Frontal cortex (tissue), 4 donors: ENCODE data around the gene ALKBH5. TPM values are rescaled to one million over a fixed set of nuclear protein-coding genes. Genes with fewer than 3 reads are reported as not detected.
A peak's percentile ranks its signal among the peaks of the same experiment; 100 is the strongest.

Experiments
- DNase-seq, 2 donors: peaks; one replicate each; pipeline ENCODE4 v3.0.0; 2012; ENCODE audit warnings: low spot score in 2 of 2
- FAIRE-seq: peaks from 2 replicates; lab custom pipeline; 2012; peaks lifted over from hg19 to GRCh38; lab: Jason Lieb, UNC
- total RNA-seq: library from RNA; depleted of rRNA; stranded (reverse); fragments of >200 nt; gene quantifications from one replicate; pipeline ENCODE4 v1.2.3, GENCODE V29; 2014
- donor health status: control.
- donor health status: control.
- donor health status: control.

ALKBH5 gene
- total RNA-seq, 1 donor from 2014 or later, result 82.7 TPM

GRCh38 chr17:18235743-18236256 lies 52.2 kb downstream of the ALKBH5 start:
- no peak for FAIRE-seq

DNA sequence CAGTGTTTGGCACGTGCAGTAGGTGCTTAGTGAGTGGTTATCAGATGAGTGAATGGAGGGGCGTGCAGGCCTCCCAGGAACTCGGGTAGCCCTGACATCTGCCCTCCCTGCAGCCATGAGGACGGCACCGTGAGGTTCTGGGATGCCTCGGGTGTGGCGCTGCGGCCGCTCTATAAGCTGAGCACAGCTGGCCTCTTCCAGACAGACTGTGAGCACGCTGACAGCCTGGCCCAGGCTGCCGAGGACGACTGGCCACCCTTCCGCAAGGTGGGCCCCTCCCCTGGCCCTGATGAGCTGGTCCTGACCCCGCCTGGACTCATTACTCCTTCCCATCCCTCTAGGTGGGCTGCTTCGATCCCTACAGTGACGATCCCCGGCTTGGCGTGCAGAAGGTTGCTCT lies 52.9 kb downstream of the ALKBH5 start:
- DNase-seq (no peak), FAIRE-seq (no peak)

More at GRCh38 chr17:18235743-18236256, 52.2 kb downstream of the ALKBH5 start:
- no peak for DNase-seq

DNA sequence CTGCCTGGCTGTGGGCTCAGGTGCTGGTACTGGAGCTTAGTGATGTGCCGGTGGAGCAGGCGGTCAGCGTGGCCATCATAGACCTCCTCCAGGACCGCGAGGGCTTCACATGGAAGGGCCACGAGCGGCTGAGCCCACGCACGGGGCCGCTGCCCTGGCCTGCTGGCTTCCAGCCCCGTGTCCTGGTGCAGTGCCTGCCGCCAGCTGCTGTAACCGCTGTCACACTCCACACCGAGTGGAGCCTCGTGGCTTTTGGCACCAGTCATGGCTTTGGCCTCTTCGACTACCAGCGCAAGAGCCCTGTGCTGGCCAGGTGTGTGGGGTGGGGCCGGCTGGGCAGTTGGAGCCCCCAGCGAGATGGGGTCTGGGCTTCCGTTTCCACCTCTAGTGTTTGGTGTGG lies 53.8 kb downstream of the ALKBH5 start:
- no peak for FAIRE-seq
- no peak for DNase-seq

DNA sequence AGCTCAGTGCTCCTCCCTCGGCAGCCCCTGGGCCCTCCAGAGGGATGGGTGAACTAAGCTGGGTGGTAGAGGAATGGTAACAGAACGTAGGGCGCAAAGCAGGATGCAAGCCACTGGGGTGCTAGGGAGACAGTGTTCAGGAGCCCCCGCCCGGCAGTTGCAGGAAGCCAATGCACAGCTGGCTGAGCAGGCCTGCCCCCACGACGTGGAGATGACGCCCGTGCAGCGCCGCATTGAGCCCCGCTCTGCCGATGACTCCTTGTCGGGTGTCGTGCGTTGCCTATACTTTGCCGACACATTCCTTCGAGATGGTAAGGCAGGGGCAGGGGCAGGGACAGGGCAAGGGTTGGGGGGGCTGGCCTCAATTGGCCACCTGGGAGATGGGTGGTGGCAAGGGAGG lies 54.7 kb downstream of the ALKBH5 start:
- no peak for DNase-seq
- FAIRE-seq, result no peak

DNA sequence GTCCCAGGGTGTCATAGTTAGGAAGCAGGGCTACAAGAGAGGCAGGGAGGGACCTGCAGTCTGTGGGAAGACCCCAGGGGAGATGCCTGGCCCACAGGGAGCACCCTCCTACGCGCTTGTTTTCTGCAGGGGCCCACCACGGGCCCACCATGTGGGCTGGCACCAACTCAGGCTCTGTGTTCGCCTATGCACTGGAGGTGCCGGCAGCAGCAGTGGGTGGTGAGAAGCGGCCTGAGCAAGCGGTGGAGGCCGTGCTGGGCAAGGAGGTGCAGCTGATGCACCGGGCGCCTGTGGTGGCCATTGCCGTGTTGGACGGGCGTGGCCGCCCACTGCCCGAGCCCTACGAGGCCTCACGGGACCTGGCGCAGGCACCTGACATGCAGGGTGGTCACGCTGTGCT lies 56.8 kb downstream of the ALKBH5 start:
- DNase-seq (no peak), FAIRE-seq (no peak)

GRCh38 chr17:18241229-18241871 lies 57.7 kb downstream of the ALKBH5 start:
- DNase-seq, result no peak
- no peak for FAIRE-seq

DNA sequence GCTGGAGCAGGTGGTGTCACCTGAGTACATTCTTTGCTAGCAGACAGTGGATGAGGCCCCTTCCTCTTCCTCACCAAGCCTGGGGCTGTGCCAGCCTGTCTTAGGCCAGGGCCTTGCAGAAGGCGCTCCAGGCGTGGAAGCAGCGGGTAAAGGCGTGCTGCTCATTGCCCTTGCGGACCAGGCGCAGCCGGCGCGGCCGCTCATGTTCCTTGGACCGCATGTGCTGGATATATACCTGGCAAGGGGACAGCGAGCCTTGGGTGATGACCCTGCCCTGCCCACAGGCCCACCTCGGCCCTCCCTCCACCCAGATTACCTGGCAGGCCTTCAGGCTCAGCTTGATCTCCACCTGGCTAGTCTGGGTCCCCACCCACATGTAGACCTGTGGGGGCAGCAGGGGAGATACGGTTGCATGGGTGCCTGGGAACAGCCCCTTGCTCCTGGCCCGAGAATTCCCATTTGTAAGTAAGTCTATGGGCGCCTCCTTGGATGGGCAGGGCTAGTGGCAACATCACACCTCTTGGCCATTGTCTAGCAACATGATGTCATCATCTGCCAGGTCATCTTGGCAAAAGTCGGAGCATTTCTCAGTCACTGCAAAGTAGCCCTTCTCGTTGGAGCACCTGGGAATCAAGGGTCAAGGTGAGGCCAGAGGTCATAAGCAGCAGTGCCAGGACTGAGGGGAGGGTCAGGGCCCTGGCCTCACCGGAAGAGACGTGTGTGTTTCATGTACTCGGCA lies 61.6 kb downstream of the ALKBH5 start:
- no peak for FAIRE-seq
- DNase-seq, result no peak

DNA sequence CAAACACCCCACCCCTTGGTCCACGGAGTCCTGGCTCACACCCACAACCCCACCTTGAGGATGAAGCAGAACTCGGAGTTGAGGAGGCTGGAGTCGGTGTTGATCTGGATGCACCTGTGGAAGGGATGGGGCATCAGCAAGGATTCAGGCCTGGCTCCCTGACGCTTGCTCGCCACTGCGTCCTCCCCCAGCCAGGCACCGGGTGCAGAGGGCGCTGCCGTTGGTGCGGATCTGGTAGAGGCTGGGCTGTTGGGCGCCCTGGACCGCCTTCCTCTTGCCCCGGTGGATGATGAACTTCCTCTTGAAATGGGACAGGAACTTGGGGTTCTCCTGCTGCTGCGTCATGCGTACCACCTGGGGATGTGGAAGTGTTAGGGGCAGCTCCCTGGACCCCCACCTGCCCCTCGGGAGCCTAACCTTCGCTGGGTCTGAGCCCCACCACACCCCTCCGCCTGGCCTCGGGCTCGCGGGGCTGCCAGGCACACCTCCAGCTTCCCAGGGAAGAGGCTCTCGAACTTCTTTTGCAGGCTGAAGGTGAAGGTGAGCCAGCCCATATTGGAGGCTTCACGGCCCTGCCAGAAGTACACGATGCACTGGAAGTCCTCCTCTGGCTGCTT lies 62.6 kb downstream of the ALKBH5 start:
- no peak for DNase-seq
- no peak for FAIRE-seq

GRCh38 chr17:18246880-18247612 lies 63.4 kb downstream of the ALKBH5 start:
- DNase-seq (peak; percentile 52 to 63), FAIRE-seq (no peak)

GRCh38 chr17:18247613-18248001 lies 64.0 kb downstream of the ALKBH5 start:
- peak; percentile 55 to 76 for DNase-seq
- no peak for FAIRE-seq

DNA sequence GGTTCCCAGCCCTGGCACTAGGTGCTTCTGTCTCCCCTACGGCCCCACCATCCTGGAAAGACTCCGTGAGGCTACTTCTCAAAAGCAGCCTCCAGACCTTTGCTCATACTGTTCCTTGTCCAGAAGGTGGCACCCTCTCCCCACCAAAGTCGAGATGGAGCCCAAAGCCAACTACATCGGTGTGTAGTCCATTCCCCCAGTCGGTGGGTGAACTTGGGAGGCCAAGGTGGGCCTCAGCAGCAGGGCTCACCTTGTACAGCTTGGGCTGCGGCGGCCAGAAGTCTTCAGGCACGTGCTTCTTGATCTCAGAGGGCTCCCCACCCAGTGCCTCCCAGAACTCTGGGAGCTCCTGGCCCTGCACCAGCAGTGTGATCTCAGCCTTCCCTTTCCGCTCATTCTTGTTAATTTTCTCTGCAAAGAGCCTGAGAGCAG lies 64.7 kb downstream of the ALKBH5 start:
- FAIRE-seq (no peak), DNase-seq (peak; percentile 87 to 92)

DNA sequence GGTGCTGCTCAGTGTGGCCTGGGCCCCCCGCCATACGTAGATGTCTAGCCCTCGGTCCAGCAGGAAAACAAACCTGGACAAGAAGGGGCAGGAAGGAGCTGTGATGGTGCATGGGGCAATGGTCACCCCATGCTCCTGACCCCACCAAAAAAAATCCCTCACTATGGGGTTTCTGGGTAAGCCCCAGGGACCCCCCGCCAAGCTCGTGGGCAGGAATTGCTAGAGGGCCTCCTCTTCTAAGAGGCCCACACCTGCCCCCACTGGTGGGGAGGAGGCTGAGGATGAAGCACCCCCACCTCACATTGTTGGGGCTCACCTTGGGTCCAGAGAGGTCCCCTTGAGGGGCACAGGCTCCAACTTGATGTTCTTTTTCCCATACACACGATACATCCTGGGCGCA lies 65.2 kb downstream of the ALKBH5 start:
- no peak for FAIRE-seq

GRCh38 chr17:18250259-18250658 lies 66.6 kb downstream of the ALKBH5 start:
- no peak for DNase-seq
- FAIRE-seq, result no peak

More for the DNA sequence above, 65.2 kb downstream of the ALKBH5 start:
- DNase-seq, result no peak

GRCh38 chr17:18250708-18251107 lies 67.1 kb downstream of the ALKBH5 start:
- no peak for FAIRE-seq
- no peak for DNase-seq

GRCh38 chr17:18251204-18251603 lies 67.6 kb downstream of the ALKBH5 start:
- DNase-seq (no peak), FAIRE-seq (no peak)

DNA sequence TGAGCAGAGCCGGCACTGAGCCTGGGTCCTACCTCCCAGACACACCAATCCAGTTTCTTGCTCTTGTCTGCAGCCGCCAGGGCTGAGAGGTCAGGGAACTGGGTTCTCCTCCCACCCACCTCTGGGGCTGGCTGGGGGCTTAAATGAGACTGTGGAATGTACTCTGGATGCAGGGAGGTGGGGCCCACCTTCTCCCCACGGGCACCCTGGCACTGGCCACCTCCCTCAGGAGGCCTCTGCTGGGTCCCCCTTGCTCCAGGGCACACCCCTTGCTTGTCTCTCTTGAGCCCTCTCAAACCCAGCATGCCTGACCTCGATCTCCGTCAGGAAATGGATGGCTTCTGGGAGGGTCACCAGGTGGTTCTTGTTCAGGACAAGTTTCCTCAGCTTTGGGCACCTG lies 68.5 kb downstream of the ALKBH5 start:
- no peak for DNase-seq
- FAIRE-seq, result no peak

DNA sequence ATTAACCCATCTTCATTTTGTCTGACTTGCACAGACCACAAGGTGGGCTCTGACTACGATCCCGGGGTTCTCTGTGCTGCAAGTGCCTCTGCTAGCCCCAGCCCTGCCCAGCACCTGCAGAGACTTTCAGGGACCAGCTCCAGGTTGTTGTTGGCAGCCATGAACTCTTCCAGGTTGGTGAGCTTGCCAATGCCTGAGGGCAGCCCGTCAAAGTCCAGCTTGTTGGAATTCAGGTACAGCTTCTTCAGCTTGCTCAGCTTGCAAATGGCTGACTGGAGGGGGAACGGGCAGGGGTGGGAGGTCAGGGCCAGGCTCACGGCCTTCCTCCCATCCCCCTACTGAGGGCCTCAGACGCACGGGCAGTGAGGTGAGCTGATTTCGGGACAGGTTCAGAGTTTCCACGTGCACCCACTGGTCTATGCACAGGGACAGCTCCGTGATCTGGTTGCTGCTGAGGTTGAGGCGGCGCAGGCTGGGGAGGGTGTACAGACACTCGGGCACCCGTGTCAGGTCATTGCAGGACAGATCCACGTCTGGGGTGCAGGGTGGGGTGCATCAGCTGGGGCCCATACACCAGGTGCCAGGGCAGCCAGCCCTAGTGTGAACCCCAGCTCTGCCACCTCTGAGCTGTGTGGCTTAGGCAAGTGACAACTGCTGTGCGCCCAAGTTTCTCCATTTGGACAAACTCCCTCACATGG lies 69.7 kb downstream of the ALKBH5 start:
- FAIRE-seq, result no peak
- no peak for DNase-seq

DNA sequence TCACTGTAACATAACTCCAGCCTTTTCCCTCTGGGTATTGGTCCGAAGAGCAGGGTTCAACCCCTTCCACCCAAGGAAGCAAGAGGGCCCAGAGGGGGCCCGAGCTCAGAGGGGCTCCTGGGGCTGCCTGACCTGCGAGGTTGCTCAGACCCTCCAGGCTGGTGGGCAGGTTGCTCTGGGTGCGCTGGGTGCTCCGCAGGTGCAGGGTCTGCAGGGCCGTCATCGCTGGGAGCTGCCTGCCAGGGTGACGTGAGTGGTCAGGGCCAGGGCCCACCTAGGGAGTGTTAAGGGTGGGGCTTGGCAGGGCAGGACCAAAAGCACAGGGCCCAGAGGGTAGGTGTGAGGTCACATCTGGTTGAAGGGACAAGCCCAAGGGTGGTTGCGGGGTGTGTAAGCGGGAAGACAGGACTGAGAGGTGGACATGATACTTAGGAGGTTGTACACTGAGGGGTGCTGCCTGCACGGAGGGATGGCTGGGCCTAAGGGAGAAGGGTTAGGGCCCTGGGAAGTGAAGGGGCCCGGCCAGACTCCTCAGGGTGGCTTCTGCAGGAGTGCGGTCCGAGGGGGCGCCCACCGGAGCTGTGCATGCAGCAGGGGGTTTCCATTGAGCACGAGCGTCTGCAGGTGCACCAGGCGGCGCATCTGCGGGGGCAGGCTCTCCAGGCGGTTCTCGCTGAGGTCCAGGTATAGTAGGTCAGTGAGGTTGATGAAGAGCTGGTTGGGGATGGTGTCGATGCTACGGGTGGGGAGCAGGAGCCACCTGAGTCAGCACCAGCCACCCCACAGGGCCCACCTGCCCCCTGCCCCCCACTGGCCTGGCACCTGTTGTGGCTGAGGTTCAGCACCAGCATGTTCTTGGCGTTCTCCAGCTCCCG lies 70.6 kb downstream of the ALKBH5 start:
- no peak for DNase-seq
- no peak for FAIRE-seq
